A673 (cell line): ENCODE data around the gene WBP1L. TPM values are rescaled to one million over a fixed set of nuclear protein-coding genes. Genes with fewer than 3 reads are reported as not detected.

Experiments
- BruUV-seq: library from RNA; stranded (reverse); fragments of 400-500 nt; replicated peaks from 2 replicates; lab custom pipeline; 2021; lab: Mats Ljungman, UMichigan
- CTCF ChIA-PET: fragments of 300-600 bp; sonication (Branson Sonifier 250); formaldehyde crosslinking; loops from one replicate; lab custom pipeline; 2022; ENCODE audit warnings: antibody characterized with exemption; lab: Charles Lee
- POLR2A ChIA-PET: fragments of 300-600 bp; sonication (Branson Sonifier 250); formaldehyde crosslinking; loops from one replicate; lab custom pipeline; 2022; ENCODE audit warnings: antibody characterized with exemption; ENCODE audit not compliant: low non-redundant PET; lab: Charles Lee
- DNase-seq: peaks from one replicate; pipeline ENCODE4 v3.0.0-alpha.2; 2015; ENCODE audit warnings: low spot score
- H3K27ac ChIP-seq: fragments of 200-600 bp; sonication (generic); 2 replicates; pipeline ENCODE4 v1.5.1; 2016; ENCODE audit warnings: mixed run types, low read depth, mild to moderate bottlenecking, mixed read lengths, antibody characterized with exemption, low read length; ENCODE audit not compliant: poor library complexity, severe bottlenecking
- H3K27me3 ChIP-seq: fragments of 200-600 bp; sonication (generic); replicated peaks from 2 replicates; pipeline ENCODE4 v1.6.1; 2017; ENCODE audit warnings: mixed run types, low read depth, mild to moderate bottlenecking, mixed read lengths, antibody characterized with exemption, low read length; ENCODE audit not compliant: insufficient read depth, poor library complexity
- H3K36me3 ChIP-seq: fragments of 200-600 bp; sonication (generic); 2 replicates; pipeline ENCODE4 v1.6.1; 2016; ENCODE audit warnings: mixed run types, mild to moderate bottlenecking, mixed read lengths, antibody characterized with exemption, low read length; ENCODE audit not compliant: insufficient read depth, poor library complexity, severe bottlenecking
- H3K4me1 ChIP-seq: fragments of 200-600 bp; sonication (generic); 2 replicates; pipeline ENCODE4 v1.6.1; 2017; ENCODE audit warnings: mixed run types, mild to moderate bottlenecking, mixed read lengths, antibody characterized with exemption, low read length; ENCODE audit not compliant: insufficient read depth, poor library complexity, severe bottlenecking
- H3K4me3 ChIP-seq: fragments of 200-600 bp; sonication (generic); 2 replicates; pipeline ENCODE4 v1.5.1; 2016; ENCODE audit warnings: low read depth, mixed run types, mild to moderate bottlenecking, mixed read lengths, low read length; ENCODE audit not compliant: poor library complexity, severe bottlenecking
- H3K9me3 ChIP-seq: fragments of 200-600 bp; sonication (generic); 2 replicates; pipeline ENCODE4 v1.6.1; 2016; ENCODE audit warnings: mixed run types, low read depth, mild to moderate bottlenecking, mixed read lengths, antibody characterized with exemption, low read length; ENCODE audit not compliant: poor library complexity, severe bottlenecking
- EZH2 ChIP-seq: fragments of 200-600 bp; sonication (generic); IDR thresholded peaks from 2 replicates; pipeline ENCODE4 v1.6.1; 2017; ENCODE audit warnings: borderline replicate concordance, low read depth, mild to moderate bottlenecking, mixed read lengths, antibody characterized with exemption, low read length; ENCODE audit not compliant: poor library complexity, severe bottlenecking
- intact Hi-C: fragments of 100-400 bp; cut with micrococcal nuclease; formaldehyde crosslinking; loops from one replicate; pipeline ENCODE4 v1.10.0; 2022; ENCODE audit not compliant: unreplicated experiment
- total RNA-seq: library from RNA; stranded (reverse); gene quantifications from 2 replicates; pipeline ENCODE4 v1.2.3, GENCODE V29; 2021
- TF ChIP-seq, protein P1 (sequence below): fragments of 300-800, 200-600 bp; sonication (generic); conservative IDR thresholded peaks from 2 replicates; pipeline ENCODE4 v1.5.1; 2017; ENCODE audit warnings: low read depth, mild to moderate bottlenecking, antibody characterized with exemption, low read length, moderate library complexity, mixed read lengths

The WBP1L gene
- total RNA-seq, 1 experiment from 2014 or later = 20.3 TPM

GRCh38 chr10:102759497-102760210, 15.9 kb downstream of the WBP1L start:
- Histone ChIP-seq H3K27ac (no peak overlapping the region), H3K4me1 (peaks cover 17% of the 10 kb centered on the region), H3K9me3 (peaks cover 5% of the 10 kb centered on the region), H3K36me3 (no peaks in the 10 kb centered on the region), H3K4me3 (no peak overlapping the region), H3K27me3 (no peaks in the 10 kb centered on the region)
- POLR2A ChIA-PET = no interaction called here
- CTCF ChIA-PET = no interaction called here
- BruUV-seq = no TSS peak
- intact Hi-C loops = no loop called here
- DNase-seq = no peak
- no peak for TF ChIP-seq EZH2
- TF ChIP-seq, protein P1, sequence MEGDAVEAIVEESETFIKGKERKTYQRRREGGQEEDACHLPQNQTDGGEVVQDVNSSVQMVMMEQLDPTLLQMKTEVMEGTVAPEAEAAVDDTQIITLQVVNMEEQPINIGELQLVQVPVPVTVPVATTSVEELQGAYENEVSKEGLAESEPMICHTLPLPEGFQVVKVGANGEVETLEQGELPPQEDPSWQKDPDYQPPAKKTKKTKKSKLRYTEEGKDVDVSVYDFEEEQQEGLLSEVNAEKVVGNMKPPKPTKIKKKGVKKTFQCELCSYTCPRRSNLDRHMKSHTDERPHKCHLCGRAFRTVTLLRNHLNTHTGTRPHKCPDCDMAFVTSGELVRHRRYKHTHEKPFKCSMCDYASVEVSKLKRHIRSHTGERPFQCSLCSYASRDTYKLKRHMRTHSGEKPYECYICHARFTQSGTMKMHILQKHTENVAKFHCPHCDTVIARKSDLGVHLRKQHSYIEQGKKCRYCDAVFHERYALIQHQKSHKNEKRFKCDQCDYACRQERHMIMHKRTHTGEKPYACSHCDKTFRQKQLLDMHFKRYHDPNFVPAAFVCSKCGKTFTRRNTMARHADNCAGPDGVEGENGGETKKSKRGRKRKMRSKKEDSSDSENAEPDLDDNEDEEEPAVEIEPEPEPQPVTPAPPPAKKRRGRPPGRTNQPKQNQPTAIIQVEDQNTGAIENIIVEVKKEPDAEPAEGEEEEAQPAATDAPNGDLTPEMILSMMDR = no peak

DNA sequence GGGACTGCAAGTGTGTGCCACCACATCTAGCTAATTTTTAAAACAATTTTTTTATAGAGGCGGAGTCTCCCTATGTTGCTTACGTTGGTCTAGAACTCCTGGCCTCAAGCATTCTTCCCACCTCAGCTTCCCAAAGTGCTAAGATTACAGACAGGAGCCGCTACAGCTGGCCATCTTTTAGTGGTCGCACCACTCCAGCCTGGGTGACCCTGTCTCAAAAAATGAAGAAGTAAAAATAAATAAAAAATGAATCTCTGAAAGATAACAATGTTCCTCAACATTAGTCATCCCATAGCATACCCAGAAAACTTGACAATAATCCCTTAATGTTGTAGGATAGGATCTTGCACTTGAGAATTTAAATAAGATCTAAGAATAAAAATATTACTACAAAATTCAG, 18.2 kb downstream of the WBP1L start:
- TF ChIP-seq, protein P1 = no peak
- TF ChIP-seq EZH2 = no peak
- no TSS peak for BruUV-seq
- Histone ChIP-seq H3K27ac (no peak overlapping the region), H3K27me3 (no peaks in the 10 kb centered on the region), H3K9me3 (peaks cover 5% of the 10 kb centered on the region), H3K36me3 (no peaks in the 10 kb centered on the region), H3K4me1 (peaks cover 28% of the 10 kb centered on the region), H3K4me3 (no peak overlapping the region)
- intact Hi-C loops = no loop called here
- DNase-seq = no peak
- ChIA-PET CTCF (interaction anchor here (0.6 kb wide), 1 partner anchor 311 kb away, joined by 7 read pairs; no protein-coding TSS in a partner anchor), POLR2A (no interaction called here)

GRCh38 chr10:102762401-102763015, 18.8 kb downstream of the WBP1L start:
- ChIA-PET CTCF (no interaction called here), POLR2A (no interaction called here)
- peaks cover 29% of the 10 kb centered on the region for H3K4me1 ChIP-seq
- no peaks in the 10 kb centered on the region for H3K36me3 ChIP-seq
- H3K9me3 ChIP-seq = peaks cover 5% of the 10 kb centered on the region
- DNase-seq = no peak
- no peaks in the 10 kb centered on the region for H3K27me3 ChIP-seq
- intact Hi-C loops = no loop called here
- TF ChIP-seq, protein P1 = no peak
- no peak for TF ChIP-seq EZH2
- BruUV-seq = no TSS peak
- H3K4me3 ChIP-seq = no peak overlapping the region
- no peak overlapping the region for H3K27ac ChIP-seq
